ENCODE results near the gene MDFIC. TPM values are rescaled to one million over a fixed set of nuclear protein-coding genes. Genes with fewer than 3 reads are reported as not detected.

The MDFIC gene
- total and polyA plus RNA-seq, 7 donors, result 4.4 to 58.1 (median 33.0) TPM

- Histone ChIP-seq H3K4me1 (no peaks in the 10 kb centered on the region), H3K27ac (no peak overlapping the region), H3K4me3 (no peak overlapping the region), H3K9me3 (no peaks in the 10 kb centered on the region), H3K36me3 (no peaks in the 10 kb centered on the region), H3K27me3 (no peaks in the 10 kb centered on the region)
- no peak for DNase-seq
- TF ChIP-seq POLR2A (IDR thresholded peaks at IDR 0.05) (no peak), POLR2AphosphoS5 (IDR thresholded peaks at IDR 0.05) (no peak), CTCF (IDR thresholded peaks at IDR 0.05) (no peak), EP300 (IDR thresholded peaks at IDR 0.05) (no peak)
- intact Hi-C loops (cut with DNase I), result no loop called here
- 43 to 64% methylated on average over 2 of the region's 2 CpGs for WGBS, 2 donors
These were observed 120.7 kb downstream of the MDFIC start for GRCh38 chr7:115042596-115042995.

DNA sequence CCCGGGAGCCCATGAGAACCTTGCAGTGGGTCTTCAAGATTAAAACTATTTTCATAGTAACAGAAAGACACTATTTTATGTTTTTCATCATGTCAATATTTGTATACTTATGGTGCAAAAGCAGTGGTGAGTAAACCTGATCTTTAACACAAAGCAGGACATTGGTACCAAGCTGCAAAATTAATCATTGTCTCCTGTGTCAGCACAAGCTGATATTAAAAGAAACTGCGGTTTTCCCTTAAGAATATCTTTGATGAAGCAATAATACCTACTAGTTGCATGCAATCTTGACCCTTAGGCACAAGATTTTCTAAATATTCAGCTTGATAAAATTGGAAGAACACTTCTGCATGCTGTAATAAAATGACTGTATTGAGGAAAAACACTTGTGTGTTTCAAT lies 121.7 kb downstream of the MDFIC start:
- Histone ChIP-seq H3K27ac (no peak overlapping the region), H3K9me3 (no peaks in the 10 kb centered on the region), H3K4me3 (no peak overlapping the region), H3K36me3 (no peaks in the 10 kb centered on the region), H3K4me1 (no peaks in the 10 kb centered on the region), H3K27me3 (no peaks in the 10 kb centered on the region)
- no peak for DNase-seq
- TF ChIP-seq POLR2AphosphoS5 (IDR thresholded peaks at IDR 0.05), result no peak
- no peak for TF ChIP-seq EP300 (IDR thresholded peaks at IDR 0.05)
- TF ChIP-seq CTCF (IDR thresholded peaks at IDR 0.05), result no peak
- TF ChIP-seq POLR2A (IDR thresholded peaks at IDR 0.05), result no peak
- WGBS, 2 donors, result 55 to 60% methylated on average over 2 of the region's 2 CpGs
- intact Hi-C loops (cut with DNase I), result no loop called here

- H3K27ac ChIP-seq, result no peak overlapping the region
- H3K4me1 ChIP-seq, result no peaks in the 10 kb centered on the region
- no peaks in the 10 kb centered on the region for H3K9me3 ChIP-seq
- H3K36me3 ChIP-seq, result no peaks in the 10 kb centered on the region
- DNase-seq, result no peak
- TF ChIP-seq CTCF (IDR thresholded peaks at IDR 0.05), result no peak
- TF ChIP-seq EP300 (IDR thresholded peaks at IDR 0.05), result no peak
- intact Hi-C loops (cut with DNase I), result no loop called here
- no peaks in the 10 kb centered on the region for H3K27me3 ChIP-seq
- H3K4me3 ChIP-seq, result no peak overlapping the region
- 75 to 82% methylated on average over 3 of the region's 3 CpGs for WGBS, 2 donors
These were observed 122.3 kb downstream of the MDFIC start for GRCh38 chr7:115044224-115044623.

- no peaks in the 10 kb centered on the region for H3K4me1 ChIP-seq
- intact Hi-C loops (cut with DNase I), result no loop called here
- no peaks in the 10 kb centered on the region for H3K36me3 ChIP-seq
- H3K9me3 ChIP-seq, result no peaks in the 10 kb centered on the region
- no peak overlapping the region for H3K27ac ChIP-seq
- H3K4me3 ChIP-seq, result no peak overlapping the region
- TF ChIP-seq EP300 (IDR thresholded peaks at IDR 0.05) (no peak), POLR2AphosphoS5 (IDR thresholded peaks at IDR 0.05) (no peak), POLR2A (IDR thresholded peaks at IDR 0.05) (no peak), CTCF (IDR thresholded peaks at IDR 0.05) (no peak)
- no peak for DNase-seq
- 78 to 90% methylated on average over 6 of the region's 6 CpGs for WGBS, 2 donors
- H3K27me3 ChIP-seq, result no peaks in the 10 kb centered on the region
These were observed 126.2 kb downstream of the MDFIC start for GRCh38 chr7:115047958-115048720.

DNA sequence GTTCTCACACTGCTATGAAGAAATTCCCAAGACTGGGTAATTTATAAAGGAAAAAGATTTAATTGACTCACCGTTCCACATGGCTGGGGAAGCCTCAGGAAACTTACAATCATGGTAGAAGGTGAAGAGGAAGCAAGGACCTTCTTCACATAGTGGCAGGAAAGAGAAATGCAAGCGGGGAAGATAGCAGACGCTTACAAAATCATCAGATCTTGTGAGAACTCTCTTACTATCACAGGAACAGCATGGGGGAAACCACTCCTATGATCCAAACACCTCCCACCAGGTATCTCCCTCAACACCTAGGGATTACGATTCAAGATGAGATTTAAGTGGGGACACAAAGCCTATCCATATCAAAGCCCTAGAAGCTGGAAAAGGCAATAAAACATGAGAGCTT lies 130.8 kb downstream of the MDFIC start:
- H3K36me3 ChIP-seq, result no peaks in the 10 kb centered on the region
- no peak overlapping the region for H3K4me3 ChIP-seq
- no peaks in the 10 kb centered on the region for H3K27me3 ChIP-seq
- WGBS, 2 donors, result 91 to 95% methylated on average over 4 of the region's 4 CpGs
- intact Hi-C loops (cut with DNase I), result no loop called here
- no peaks in the 10 kb centered on the region for H3K4me1 ChIP-seq
- no peak for DNase-seq
- H3K27ac ChIP-seq, result no peak overlapping the region
- H3K9me3 ChIP-seq, result no peaks in the 10 kb centered on the region
- TF ChIP-seq POLR2A (IDR thresholded peaks at IDR 0.05) (no peak), EP300 (IDR thresholded peaks at IDR 0.05) (no peak), POLR2AphosphoS5 (IDR thresholded peaks at IDR 0.05) (no peak), CTCF (IDR thresholded peaks at IDR 0.05) (no peak)

Data from sigmoid colon (tissue), 7 donors.